H9 (cell line): ENCODE results near the gene NFKB1. TPM values are rescaled to one million over a fixed set of nuclear protein-coding genes. Genes with fewer than 3 reads are reported as not detected.

Experiments used
- DNase-seq: peaks from one replicate; pipeline ENCODE4 v3.0.0-alpha.2; 2017
- H2AFZ ChIP-seq: one replicate; pipeline ENCODE4 v1.6.1; 2013; ENCODE audit warnings: mild to moderate bottlenecking, low read length, control low read depth, moderate library complexity
- H2AK5ac ChIP-seq: 2 replicates; pipeline ENCODE4 v1.6.1; 2013; ENCODE audit warnings: low read length, control low read depth, mixed read lengths; ENCODE audit not compliant: insufficient read length
- H2BK120ac ChIP-seq: one replicate; pipeline ENCODE4 v1.6.1; 2013; ENCODE audit warnings: low read depth, mild to moderate bottlenecking, low read length, control low read depth, inconsistent platforms; ENCODE audit not compliant: poor library complexity, severe bottlenecking
- H2BK12ac ChIP-seq: 2 replicates; pipeline ENCODE4 v1.6.1; 2013; ENCODE audit warnings: low read length, control low read depth, mixed read lengths, low read depth; ENCODE audit not compliant: insufficient read length
- H2BK15ac ChIP-seq: 2 replicates; pipeline ENCODE4 v1.6.1; 2013; ENCODE audit warnings: low read depth, low read length, control low read depth
- H2BK20ac ChIP-seq: one replicate; pipeline ENCODE4 v1.6.1; 2013; ENCODE audit warnings: low read depth, mild to moderate bottlenecking, low read length, control low read depth, inconsistent platforms; ENCODE audit not compliant: poor library complexity, severe bottlenecking
- H2BK5ac ChIP-seq: 2 replicates; pipeline ENCODE4 v1.6.1; 2013; ENCODE audit warnings: low read length, control low read depth, mixed read lengths; ENCODE audit not compliant: insufficient read length
- H3K14ac ChIP-seq: 2 replicates; pipeline ENCODE4 v1.6.1; 2013; ENCODE audit warnings: low read length, control low read depth; ENCODE audit not compliant: insufficient read depth
- H3K18ac ChIP-seq: 2 replicates; pipeline ENCODE4 v1.6.1; 2013; ENCODE audit warnings: low read depth, mild to moderate bottlenecking, mixed read lengths, low read length, control low read depth; ENCODE audit not compliant: insufficient read length
- H3K23ac ChIP-seq: 2 replicates; pipeline ENCODE4 v1.6.1; 2013; ENCODE audit warnings: low read length, control low read depth, mixed read lengths, low read depth; ENCODE audit not compliant: insufficient read length
- H3K23me2 ChIP-seq: 2 replicates; pipeline ENCODE4 v1.6.1; 2013; ENCODE audit warnings: low read depth, mild to moderate bottlenecking, mixed read lengths, low read length, control low read depth; ENCODE audit not compliant: insufficient read length, poor library complexity, severe bottlenecking
- H3K27ac ChIP-seq: 2 replicates; pipeline ENCODE4 v1.5.1; 2013; ENCODE audit warnings: low read length, control low read depth, mixed read lengths, low read depth; ENCODE audit not compliant: insufficient read length
- H3K27me3 ChIP-seq: 2 replicates; pipeline ENCODE4 v1.6.1; 2013; ENCODE audit warnings: low read length, control low read depth, inconsistent platforms; ENCODE audit not compliant: insufficient read depth
- H3K4ac ChIP-seq: 2 replicates; pipeline ENCODE4 v1.6.1; 2013; ENCODE audit warnings: low read depth, mild to moderate bottlenecking, control low read depth, inconsistent platforms, low read length, moderate library complexity
- H3K4me1 ChIP-seq: 2 replicates; pipeline ENCODE4 v1.6.1; 2013; ENCODE audit warnings: low read length, control low read depth, inconsistent platforms; ENCODE audit not compliant: insufficient read depth
- H3K4me2 ChIP-seq: 2 replicates; pipeline ENCODE4 v1.6.1; 2013; ENCODE audit warnings: low read length, control low read depth, mixed read lengths; ENCODE audit not compliant: insufficient read length, insufficient read depth
- H3K56ac ChIP-seq: 2 replicates; pipeline ENCODE4 v1.6.1; 2013; ENCODE audit warnings: low read depth, mild to moderate bottlenecking, mixed read lengths, low read length, control low read depth; ENCODE audit not compliant: insufficient read length
- H3K79me1 ChIP-seq: 2 replicates; pipeline ENCODE4 v1.6.1; 2013; ENCODE audit warnings: low read depth, mild to moderate bottlenecking, moderate library complexity, low read length, control low read depth, inconsistent platforms; ENCODE audit not compliant: insufficient read depth, poor library complexity, severe bottlenecking
- H3K79me2 ChIP-seq: 2 replicates; pipeline ENCODE4 v1.6.1; 2013; ENCODE audit warnings: low read length, control low read depth, inconsistent platforms; ENCODE audit not compliant: insufficient read depth
- H3K9ac ChIP-seq: 2 replicates; pipeline ENCODE4 v1.6.1; 2013; ENCODE audit warnings: low read length, control low read depth, mixed read lengths; ENCODE audit not compliant: insufficient read length; ENCODE audit errors: extremely low read depth
- H3K9me3 ChIP-seq: one replicate; pipeline ENCODE4 v1.6.1; 2013; ENCODE audit warnings: low read depth, low read length, inconsistent platforms; ENCODE audit not compliant: control insufficient read depth
- H3T11ph ChIP-seq: one replicate; pipeline ENCODE4 v1.6.1; 2013; ENCODE audit warnings: mild to moderate bottlenecking, low read length, control low read depth, inconsistent platforms
- H4K20me1 ChIP-seq: one replicate; pipeline ENCODE4 v1.6.1; 2013; ENCODE audit not compliant: control insufficient read depth, insufficient read length, insufficient read depth
- H4K5ac ChIP-seq: 2 replicates; pipeline ENCODE4 v1.6.1; 2013; ENCODE audit warnings: low read depth, mild to moderate bottlenecking, mixed read lengths, low read length, control low read depth; ENCODE audit not compliant: insufficient read length
- H4K8ac ChIP-seq: replicated peaks from 2 replicates; pipeline ENCODE4 v1.6.1; 2013; ENCODE audit warnings: low read length, control low read depth, mixed read lengths, low read depth; ENCODE audit not compliant: insufficient read length
- H4K91ac ChIP-seq: 2 replicates; pipeline ENCODE4 v1.6.1; 2013; ENCODE audit warnings: low read depth, mild to moderate bottlenecking, moderate library complexity, mixed read lengths, low read length, control low read depth; ENCODE audit not compliant: insufficient read length
- H3K27ac Mint-ChIP-seq, 3 experiments: 2 replicates in 2 of 3; 3 replicates in 1 of 3; pipeline ENCODE4 v1.8.0; 2020 to 2021; ENCODE audit warnings: mixed read lengths in 3 of 3, mild to moderate bottlenecking in 1 of 3, moderate library complexity in 1 of 3
- H3K27me3 Mint-ChIP-seq: 2 replicates; pipeline ENCODE4 v1.8.0; 2021; ENCODE audit warnings: low read depth, mild to moderate bottlenecking, moderate library complexity, mixed read lengths
- H3K36me3 Mint-ChIP-seq, 3 experiments: 2 replicates in 2 of 3; 3 replicates in 1 of 3; pipeline ENCODE4 v1.8.0; 2020 to 2021; ENCODE audit warnings: low read depth in 3 of 3, mixed read lengths in 3 of 3; ENCODE audit not compliant: insufficient read depth in 1 of 3
- H3K4me1 Mint-ChIP-seq, 2 experiments: 2 replicates each; pipeline ENCODE4 v1.8.0; 2020; ENCODE audit warnings: mixed read lengths in 2 of 2
- H3K4me3 Mint-ChIP-seq, 2 experiments: 2 replicates in 1 of 2; 3 replicates in 1 of 2; pipeline ENCODE4 v1.8.0; 2020 to 2021; ENCODE audit warnings: mild to moderate bottlenecking in 2 of 2, mixed read lengths in 2 of 2, moderate library complexity in 1 of 2
- H3K9me3 Mint-ChIP-seq, 2 experiments: 2 replicates in 1 of 2; 3 replicates in 1 of 2; pipeline ENCODE4 v1.8.0; 2020; ENCODE audit warnings: mild to moderate bottlenecking in 2 of 2, mixed read lengths in 2 of 2, moderate library complexity in 1 of 2
- CTCF ChIP-seq: fragments of 200-600 bp; sonication (generic); conservative IDR thresholded peaks from 3 replicates; pipeline ENCODE4 v1.8.0; 2021; ENCODE audit warnings: antibody characterized with exemption, mild to moderate bottlenecking
- WGBS: extraction: QIAGEN DNeasy Blood & Tissue Kit; methylation state at CpG from one replicate; pipeline ENCODE4 v1.1.7; 2013; ENCODE audit warnings: missing lambda C conversion rate, low lambda C conversion rate, mixed read lengths; ENCODE audit not compliant: insufficient read length; ENCODE audit errors: extremely low coverage; 5-methylcytosine and 5-hydroxymethylcytosine counted together
- total RNA-seq: library from RNA; stranded (reverse); gene quantifications from 2 replicates; pipeline ENCODE4 v1.2.1, GENCODE V29; 2021

The NFKB1 gene
- total RNA-seq, 1 experiment from 2014 or later, result 5.7 TPM

GRCh38 chr4:102552781-102553180, 51.6 kb downstream of the NFKB1 start:
- no peaks in the 10 kb centered on the region for H3K79me2 ChIP-seq
- no peaks in the 10 kb centered on the region for H3K23me2 ChIP-seq
- no peak for DNase-seq
- Mint-ChIP-seq H3K27me3 (no peaks in the 10 kb centered on the region), H3K27ac (no peak overlapping the region), H3K36me3 (no peaks in the 10 kb centered on the region), H3K4me3 (no peak overlapping the region), H3K4me1 (peaks cover 5 to 8% of the 10 kb centered on the region in 2 experiments; a peak in 2 of 4 replicates), H3K9me3 (no peaks in the 10 kb centered on the region)
- no peaks in the 10 kb centered on the region for H3K9me3 ChIP-seq
- H2BK20ac ChIP-seq, result no peak overlapping the region
- H2BK15ac ChIP-seq, result no peak overlapping the region
- TF ChIP-seq CTCF, result no peak
- H4K20me1 ChIP-seq, result no peaks in the 10 kb centered on the region
- no peak overlapping the region for H2BK5ac ChIP-seq
- H3K79me1 ChIP-seq, result no peaks in the 10 kb centered on the region
- no peak overlapping the region for H3K56ac ChIP-seq
- H2AFZ ChIP-seq, result no peak overlapping the region
- H3K14ac ChIP-seq, result no peak overlapping the region
- H3K27me3 ChIP-seq, result no peaks in the 10 kb centered on the region
- no peak overlapping the region for H2AK5ac ChIP-seq
- no peak overlapping the region for H3K18ac ChIP-seq
- no peak overlapping the region for H3K4ac ChIP-seq
- H2BK12ac ChIP-seq, result no peak overlapping the region
- no CpG with 5 or more reads among the region's 1 CpG for WGBS
- H4K91ac ChIP-seq, result no peak overlapping the region
- no peak overlapping the region for H3K27ac ChIP-seq
- no peak overlapping the region for H3K9ac ChIP-seq
- H3K4me1 ChIP-seq, result no peaks in the 10 kb centered on the region; the same call in 1 of the 2 replicates
- H3K4me2 ChIP-seq, result no peak overlapping the region
- H4K8ac ChIP-seq, result no peak overlapping the region
- H3T11ph ChIP-seq, result no peak overlapping the region
- H3K23ac ChIP-seq, result no peak overlapping the region
- H2BK120ac ChIP-seq, result no peak overlapping the region
- no peak overlapping the region for H4K5ac ChIP-seq
